DOHH2 (cell line): ENCODE data around the gene UBASH3B.

ENCODE experiments used
- H3F3A ChIP-seq: fragments of 200-600 bp; sonication (generic), shearing (Covaris generic); 2 replicates; pipeline ENCODE4 v1.6.0; 2016; ENCODE audit warnings: antibody characterized with exemption, mild to moderate bottlenecking; ENCODE audit not compliant: control insufficient read depth, insufficient read depth
- H3K27ac ChIP-seq: fragments of 200-600 bp; sonication (generic); 2 replicates; pipeline ENCODE4 v1.5.1; 2014; ENCODE audit warnings: low read depth, mild to moderate bottlenecking, low read length, moderate library complexity
- H3K27me3 ChIP-seq: fragments of 200-600 bp; sonication (generic); 2 replicates; pipeline ENCODE4 v1.6.1; 2014; ENCODE audit warnings: mild to moderate bottlenecking, low read length, mixed read lengths; ENCODE audit not compliant: control insufficient read depth
- H3K36me3 ChIP-seq: fragments of 200-600 bp; sonication (generic); 2 replicates; pipeline ENCODE4 v1.6.1; 2014; ENCODE audit warnings: mild to moderate bottlenecking, low read length, moderate library complexity, mixed read lengths; ENCODE audit not compliant: control insufficient read depth
- H3K4me1 ChIP-seq: fragments of 200-600 bp; sonication (generic); 2 replicates; pipeline ENCODE4 v1.6.1; 2014; ENCODE audit warnings: mild to moderate bottlenecking, low read length, mixed read lengths; ENCODE audit not compliant: control insufficient read depth
- H3K4me2 ChIP-seq: fragments of 200-600 bp; sonication (generic); 2 replicates; pipeline ENCODE4 v1.6.0; 2014; ENCODE audit warnings: mild to moderate bottlenecking, low read length, moderate library complexity
- H3K4me3 ChIP-seq: fragments of 200-600 bp; sonication (generic); 2 replicates; pipeline ENCODE4 v1.5.1; 2014; ENCODE audit warnings: mild to moderate bottlenecking, low read length, mixed read lengths
- H3K79me2 ChIP-seq: fragments of 200-600 bp; sonication (generic); 2 replicates; pipeline ENCODE4 v1.6.1; 2014; ENCODE audit warnings: mild to moderate bottlenecking, low read length, mixed read lengths; ENCODE audit not compliant: control insufficient read depth
- H3K9me2 ChIP-seq: fragments of 200-600 bp; sonication (generic); replicated peaks from 2 replicates; pipeline ENCODE4 v1.6.1; 2014; ENCODE audit warnings: mild to moderate bottlenecking, low read length, mixed read lengths; ENCODE audit not compliant: control insufficient read depth
- H3K9me3 ChIP-seq: fragments of 200-600 bp; sonication (generic); 2 replicates; pipeline ENCODE4 v1.6.1; 2014; ENCODE audit warnings: antibody characterized with exemption, low read length, mixed read lengths; ENCODE audit not compliant: control insufficient read depth, insufficient read depth
- H4K20me1 ChIP-seq: fragments of 200-600 bp; sonication (generic); 2 replicates; pipeline ENCODE4 v1.6.0; 2014; ENCODE audit warnings: low read depth, mild to moderate bottlenecking, antibody characterized with exemption, low read length, moderate library complexity; ENCODE audit not compliant: control insufficient read depth, insufficient read depth
- CTCF ChIP-seq: fragments of 200-600 bp; sonication (generic); IDR thresholded peaks from one replicate; pipeline ENCODE4 v1.5.1; 2014; ENCODE audit warnings: antibody characterized with exemption, mild to moderate bottlenecking, low read depth, low read length; ENCODE audit not compliant: poor library complexity, severe bottlenecking
- EZH2phosphoT487 ChIP-seq: fragments of 200-600 bp; sonication (generic); IDR thresholded peaks from 2 replicates; pipeline ENCODE4 v1.6.1; 2017; ENCODE audit warnings: borderline replicate concordance, mild to moderate bottlenecking, antibody characterized with exemption, low read length, moderate library complexity, mixed read lengths

The UBASH3B gene

GRCh38 chr11:122763108-122763507 is 107.6 kb downstream of the UBASH3B start:
- H3K4me3 ChIP-seq, result no peak overlapping the region
- H3K27ac ChIP-seq, result no peak overlapping the region
- no peaks in the 10 kb centered on the region for H3K27me3 ChIP-seq
- no peaks in the 10 kb centered on the region for H3K79me2 ChIP-seq
- H3F3A ChIP-seq, result no peaks in the 10 kb centered on the region
- H3K9me2 ChIP-seq, result no peaks in the 10 kb centered on the region
- no peaks in the 10 kb centered on the region for H3K36me3 ChIP-seq
- TF ChIP-seq EZH2phosphoT487 (no peak), CTCF (no peak)
- H3K9me3 ChIP-seq, result no peaks in the 10 kb centered on the region
- H4K20me1 ChIP-seq, result no peaks in the 10 kb centered on the region
- H3K4me1 ChIP-seq, result no peaks in the 10 kb centered on the region
- no peak overlapping the region for H3K4me2 ChIP-seq

- Histone ChIP-seq H3K36me3 (no peaks in the 10 kb centered on the region), H3K27ac (no peak overlapping the region), H3K79me2 (no peaks in the 10 kb centered on the region), H3K9me3 (no peaks in the 10 kb centered on the region), H3K4me2 (no peak overlapping the region), H3K4me1 (no peaks in the 10 kb centered on the region), H4K20me1 (no peaks in the 10 kb centered on the region), H3K27me3 (no peaks in the 10 kb centered on the region), H3K9me2 (no peaks in the 10 kb centered on the region), H3K4me3 (no peak overlapping the region), H3F3A (no peaks in the 10 kb centered on the region)
- TF ChIP-seq EZH2phosphoT487 (no peak), CTCF (no peak)
Measured at GRCh38 chr11:122764371-122765090, 109.0 kb downstream of the UBASH3B start.

GRCh38 chr11:122765487-122766131 is 110.1 kb downstream of the UBASH3B start:
- Histone ChIP-seq H3K79me2 (no peaks in the 10 kb centered on the region), H3K36me3 (no peaks in the 10 kb centered on the region), H3F3A (no peaks in the 10 kb centered on the region), H3K4me3 (no peak overlapping the region), H3K9me3 (no peaks in the 10 kb centered on the region), H3K4me2 (no peak overlapping the region), H4K20me1 (no peaks in the 10 kb centered on the region), H3K27ac (no peak overlapping the region), H3K27me3 (no peaks in the 10 kb centered on the region), H3K4me1 (no peaks in the 10 kb centered on the region), H3K9me2 (no peaks in the 10 kb centered on the region)
- TF ChIP-seq EZH2phosphoT487 (no peak), CTCF (no peak)
